Fibroblast of skin of left biceps (primary cell): ENCODE data around the gene ZNF530.

Source experiments
- DNase-seq, 2 experiments: peaks; one replicate each; pipeline ENCODE4 v3.0.0-alpha.2; 2013; ENCODE audit warnings: low read depth in 2 of 2

ZNF530 gene

DNA sequence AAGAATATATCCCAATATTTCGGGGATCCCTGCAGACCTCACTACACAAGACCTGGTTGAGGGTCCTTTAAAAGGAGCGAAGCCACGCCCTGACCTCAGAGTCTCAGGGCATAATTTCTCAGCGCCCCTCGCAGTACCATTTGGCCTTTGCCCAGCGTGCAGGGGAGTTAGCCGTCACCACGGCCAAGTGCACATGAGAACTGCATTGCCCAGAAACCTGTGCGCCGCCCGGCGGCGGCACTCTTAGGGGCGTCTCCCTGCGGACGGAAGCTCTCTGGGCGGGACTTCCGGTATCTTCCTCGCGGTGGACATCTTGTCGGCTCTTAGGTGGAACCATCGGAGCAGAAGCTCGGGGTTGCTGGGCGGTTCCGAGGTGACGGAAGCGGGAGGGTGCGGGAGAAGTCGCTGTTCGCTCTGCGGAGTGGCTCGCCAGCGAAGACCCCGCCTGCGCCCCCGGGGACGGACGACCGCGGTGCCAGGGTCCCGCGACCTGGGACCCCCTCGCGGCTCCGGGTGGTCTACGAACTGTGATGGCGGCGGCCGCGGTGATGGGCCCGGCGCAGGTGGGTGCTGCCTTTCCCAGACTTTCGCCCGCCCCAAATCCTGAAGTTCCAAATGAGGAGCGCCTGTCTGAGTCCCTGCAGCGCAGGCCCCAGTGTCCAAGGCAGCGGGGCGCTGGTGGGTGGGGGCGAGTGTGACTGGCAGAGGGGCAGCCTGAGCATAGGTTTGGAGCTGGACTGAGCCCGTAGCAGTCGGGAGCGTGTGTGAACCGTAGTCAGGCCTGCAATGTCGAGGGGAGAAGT, 14.5 kb downstream of the ZNF530 start, which contains the start of gene ZNF134:
ZNF134 (plus strand) TSS at position 302 of the 803 bp plus-strand sequence. CDS start 5,227 bp downstream, outside the sequence.
- peak; percentile 56 to 68 for DNase-seq

DNA sequence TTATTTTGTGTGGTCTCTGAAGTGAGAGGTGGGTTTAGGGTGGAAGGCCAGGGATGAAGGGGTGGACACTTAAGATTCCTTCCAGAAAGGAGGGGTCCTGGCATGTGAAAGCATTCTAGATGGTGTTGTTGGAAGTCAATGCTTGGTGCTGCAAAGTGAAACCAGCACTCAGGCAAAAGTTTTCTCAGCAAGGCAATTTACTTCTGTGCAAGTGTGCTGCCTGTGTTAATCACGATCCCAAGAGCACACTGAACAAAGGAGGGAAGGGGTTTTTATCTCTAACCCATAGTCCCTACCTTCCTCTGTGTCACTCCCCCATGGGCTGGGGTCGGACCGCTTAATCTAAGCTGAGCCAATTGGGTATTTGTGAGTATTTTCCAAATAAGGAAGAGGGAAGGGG, 15.7 kb downstream of the ZNF530 start:
- no peak for DNase-seq

DNA sequence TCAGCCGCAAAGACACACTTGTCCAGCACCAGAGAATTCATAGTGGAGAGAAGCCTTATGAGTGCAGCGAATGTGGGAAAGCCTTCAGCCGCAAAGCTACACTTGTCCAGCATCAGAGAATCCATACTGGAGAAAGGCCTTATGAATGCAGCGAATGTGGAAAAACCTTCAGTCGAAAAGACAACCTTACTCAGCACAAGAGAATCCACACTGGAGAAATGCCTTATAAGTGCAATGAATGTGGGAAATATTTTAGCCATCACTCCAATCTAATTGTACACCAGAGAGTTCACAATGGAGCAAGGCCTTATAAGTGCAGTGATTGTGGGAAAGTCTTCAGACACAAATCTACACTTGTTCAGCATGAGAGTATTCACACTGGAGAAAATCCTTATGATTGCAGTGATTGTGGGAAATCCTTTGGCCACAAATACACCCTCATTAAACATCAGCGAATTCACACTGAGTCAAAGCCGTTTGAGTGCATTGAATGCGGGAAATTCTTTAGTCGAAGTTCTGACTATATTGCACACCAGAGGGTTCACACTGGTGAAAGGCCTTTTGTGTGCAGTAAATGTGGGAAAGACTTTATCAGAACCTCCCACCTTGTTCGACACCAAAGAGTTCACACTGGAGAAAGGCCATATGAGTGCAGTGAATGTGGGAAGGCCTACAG, 21.1 kb downstream of the ZNF530 start:
- no peak for DNase-seq

DNA sequence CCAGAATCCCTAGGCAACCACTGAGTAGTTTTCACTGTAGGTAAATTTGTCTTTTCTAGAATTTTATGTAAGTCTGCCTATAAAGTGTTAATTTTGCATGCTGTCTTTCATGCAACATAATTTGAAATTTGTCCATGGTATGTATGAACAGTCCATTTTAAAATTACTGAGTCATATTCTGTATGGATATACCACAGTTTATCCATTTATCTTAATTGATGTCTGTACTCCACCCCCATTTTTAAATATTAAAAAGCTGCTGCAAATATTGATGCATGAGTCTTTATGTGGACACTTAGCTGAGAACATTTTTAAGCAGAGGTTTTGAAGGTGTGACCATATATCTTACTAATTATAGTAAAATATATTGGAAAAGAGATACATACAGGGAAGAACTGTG, 23.4 kb downstream of the ZNF530 start:
- DNase-seq: no peak

DNA sequence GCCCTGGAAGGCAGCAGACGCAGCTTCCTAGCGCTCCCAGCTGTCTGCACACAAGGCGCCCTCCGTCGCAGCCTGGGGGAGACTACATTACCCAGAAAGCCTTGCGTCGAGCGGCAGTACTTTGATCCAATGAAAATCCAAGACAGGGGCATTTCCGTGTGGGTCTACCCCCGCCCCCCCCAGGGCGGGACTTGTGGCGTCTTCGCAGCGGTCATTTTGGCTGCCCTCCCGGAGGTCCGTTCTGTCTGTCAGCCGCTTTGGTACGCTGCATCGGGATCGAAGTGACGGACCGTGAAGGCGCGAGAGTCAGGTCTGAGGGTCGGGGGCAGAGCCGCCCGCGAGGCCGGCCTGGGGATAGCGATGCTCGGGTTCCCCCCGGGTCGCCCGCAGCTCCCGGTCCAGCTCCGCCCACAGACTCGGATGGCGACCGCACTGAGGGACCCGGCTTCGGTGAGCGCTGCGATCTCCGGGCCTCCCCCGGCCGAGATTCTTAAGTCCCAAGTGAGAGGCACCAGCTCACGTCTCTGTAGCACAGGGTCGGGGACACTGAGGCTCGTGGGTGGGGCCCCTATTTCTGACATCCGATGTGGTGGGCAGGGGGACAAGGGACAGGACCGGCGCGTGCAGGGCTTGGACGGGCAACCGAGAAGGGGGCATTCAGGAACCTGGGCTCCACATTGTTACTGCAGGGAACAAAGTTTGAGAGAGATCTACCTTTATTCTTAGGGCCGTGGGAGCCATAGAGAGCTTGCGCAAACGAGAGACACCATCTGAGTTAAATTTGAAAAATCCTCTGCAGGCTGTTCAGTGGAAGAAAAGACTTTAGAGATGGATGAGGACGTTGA, 33.5 kb downstream of the ZNF530 start, which contains the start of gene ZNF211:
ZNF211 (plus strand) TSS at position 182 of the 845 bp plus-strand sequence; CDS start at position 361, 179 bp downstream.
- peak; percentile 80 to 81 for DNase-seq

DNA sequence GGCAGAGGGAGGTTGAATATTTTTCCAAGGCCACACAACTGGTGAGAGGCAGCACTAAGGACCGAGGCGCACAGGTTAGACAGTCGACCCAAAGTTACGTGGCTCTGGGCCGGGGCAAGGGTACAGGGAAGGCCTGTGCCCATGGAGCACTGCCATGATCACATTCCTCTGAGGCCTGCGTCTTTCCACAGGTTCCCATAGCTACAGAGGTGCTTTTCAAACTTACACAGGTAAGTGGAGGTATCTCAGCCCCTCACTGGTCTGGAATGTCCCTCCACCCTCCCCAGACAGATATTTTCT, 34.1 kb downstream of the ZNF530 start:
- DNase-seq: no peak

DNA sequence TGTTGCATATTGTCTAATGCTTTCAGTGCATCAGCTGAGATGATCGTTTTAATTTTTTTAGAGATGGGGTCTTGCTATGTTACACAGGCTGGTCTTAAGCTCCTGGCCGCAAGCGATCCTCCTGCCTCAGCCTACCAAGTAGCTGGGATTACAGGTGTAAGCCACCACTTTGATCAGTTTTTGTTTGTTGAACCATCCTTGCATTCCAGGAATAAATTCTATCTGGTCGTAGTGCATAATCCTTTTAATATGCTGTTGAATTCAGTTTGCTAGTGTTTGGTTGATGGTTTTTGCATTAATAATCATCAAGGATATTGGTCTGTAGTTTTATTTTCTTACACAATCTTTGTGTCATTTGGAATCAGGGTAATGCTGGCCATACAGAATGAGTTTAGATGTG, 37.7 kb downstream of the ZNF530 start:
- no peak for DNase-seq

DNA sequence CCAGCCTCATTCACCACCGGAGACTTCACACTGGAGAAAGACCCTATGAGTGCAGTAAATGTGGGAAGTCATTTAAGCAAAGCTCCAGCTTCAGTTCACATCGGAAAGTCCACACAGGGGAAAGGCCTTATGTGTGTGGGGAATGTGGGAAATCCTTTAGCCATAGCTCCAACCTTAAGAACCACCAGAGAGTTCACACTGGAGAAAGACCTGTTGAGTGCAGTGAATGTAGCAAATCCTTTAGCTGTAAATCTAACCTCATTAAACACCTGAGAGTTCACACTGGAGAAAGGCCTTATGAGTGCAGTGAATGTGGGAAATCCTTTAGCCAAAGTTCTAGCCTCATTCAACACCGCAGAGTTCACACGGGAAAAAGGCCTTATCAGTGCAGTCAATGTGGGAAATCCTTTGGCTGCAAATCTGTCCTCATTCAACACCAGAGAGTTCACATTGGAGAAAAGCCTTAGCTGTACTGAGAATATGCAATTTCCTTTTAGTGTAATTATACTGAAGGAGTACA, 42.1 kb downstream of the ZNF530 start:
- DNase-seq: no peak

DNA sequence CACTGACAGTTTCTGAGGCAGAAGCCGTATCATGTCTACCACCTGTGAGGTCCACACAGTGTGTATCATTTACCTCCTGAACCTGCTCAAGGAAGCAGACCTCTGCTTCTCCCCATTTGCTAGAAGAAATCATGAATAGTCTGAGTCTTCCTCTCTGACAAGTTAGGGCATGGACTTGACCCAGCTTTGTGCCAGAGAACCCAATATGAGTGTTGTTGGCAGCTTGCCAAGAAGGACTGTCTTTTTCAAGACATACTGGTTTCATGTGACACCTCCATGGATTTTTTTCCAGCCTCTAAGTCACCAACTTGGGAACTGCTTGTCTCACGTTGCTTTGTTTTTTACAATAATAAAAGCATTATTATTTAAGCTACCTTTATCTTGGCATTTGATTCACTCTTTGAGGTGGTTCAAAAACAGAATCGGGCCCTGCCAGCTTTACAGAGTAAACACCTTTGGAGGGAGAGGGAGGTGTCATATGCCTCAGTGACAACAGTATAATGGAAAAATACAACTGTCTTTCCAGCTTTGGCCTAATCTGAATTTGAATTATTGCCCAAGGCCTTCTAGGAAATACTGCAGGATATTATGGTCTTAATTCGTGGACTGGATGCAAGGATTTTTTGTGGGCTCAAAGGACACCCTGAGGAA, 42.8 kb downstream of the ZNF530 start:
- DNase-seq: no peak

DNA sequence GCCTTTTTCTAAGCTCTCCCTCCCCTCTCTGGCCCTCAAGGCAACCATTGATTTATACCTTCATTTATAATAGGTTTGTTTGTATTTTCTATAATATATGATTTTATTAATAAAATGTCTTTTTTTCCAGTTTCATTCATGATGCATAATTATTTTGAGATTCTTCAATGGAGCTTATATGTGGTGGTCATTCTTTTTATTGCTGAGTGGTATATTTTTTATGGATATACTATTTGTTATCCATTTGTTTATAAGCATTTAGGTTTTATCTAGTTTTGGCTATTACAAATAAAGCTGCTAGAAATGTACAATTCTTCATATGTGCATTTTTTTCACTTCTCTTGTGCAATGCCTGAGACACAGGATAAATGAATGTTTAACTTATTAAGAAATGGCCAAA, 44.0 kb downstream of the ZNF530 start:
- DNase-seq: no peak

DNA sequence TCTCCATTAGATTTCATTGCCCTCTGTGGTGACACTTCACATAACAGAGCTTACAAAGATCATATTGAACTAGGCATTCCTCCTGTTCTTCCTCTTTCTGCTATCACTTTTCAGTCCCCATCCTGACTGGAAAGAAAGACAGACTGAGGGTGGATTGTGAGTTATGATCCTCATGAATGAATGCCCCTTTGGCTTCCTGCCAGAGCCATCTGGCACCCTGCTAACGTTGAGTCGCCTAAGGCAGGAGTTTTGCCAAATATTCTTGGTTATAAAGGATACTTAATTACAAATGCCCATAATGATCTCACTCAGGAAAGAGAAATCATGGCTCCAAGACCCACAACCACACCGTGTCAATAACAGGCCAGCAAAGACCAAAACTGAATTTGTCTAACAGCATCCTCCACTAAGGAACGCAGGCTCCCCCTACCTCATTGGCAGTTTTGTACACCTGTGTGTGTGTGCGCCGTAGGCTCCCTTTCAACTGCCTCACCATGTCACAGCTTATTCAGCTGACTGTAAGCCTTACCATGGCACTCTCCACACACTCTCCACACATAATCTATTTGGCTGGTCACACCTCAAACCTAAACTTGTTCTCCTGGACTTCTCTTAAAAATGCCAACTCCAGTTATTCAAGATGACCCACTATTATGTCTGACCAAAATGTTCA, 48.8 kb downstream of the ZNF530 start:
- DNase-seq: no peak

DNA sequence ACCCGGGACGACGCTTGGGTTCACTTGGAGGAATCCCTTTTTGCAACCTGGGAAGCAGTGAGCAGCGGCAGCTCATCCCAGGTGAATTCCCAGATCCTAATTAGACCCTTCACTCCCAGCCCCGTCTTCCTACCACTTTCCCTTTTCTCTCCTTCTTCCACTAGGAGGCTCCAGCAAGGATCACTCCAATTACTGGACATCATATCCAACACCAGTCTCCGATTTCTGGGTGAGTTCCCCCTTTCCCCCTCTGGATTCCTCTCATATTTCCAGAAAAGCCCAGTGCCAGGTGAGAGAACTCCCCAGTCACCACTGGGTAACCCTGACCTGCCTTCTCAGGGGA, 51.9 kb downstream of the ZNF530 start:
- no peak for DNase-seq

DNA sequence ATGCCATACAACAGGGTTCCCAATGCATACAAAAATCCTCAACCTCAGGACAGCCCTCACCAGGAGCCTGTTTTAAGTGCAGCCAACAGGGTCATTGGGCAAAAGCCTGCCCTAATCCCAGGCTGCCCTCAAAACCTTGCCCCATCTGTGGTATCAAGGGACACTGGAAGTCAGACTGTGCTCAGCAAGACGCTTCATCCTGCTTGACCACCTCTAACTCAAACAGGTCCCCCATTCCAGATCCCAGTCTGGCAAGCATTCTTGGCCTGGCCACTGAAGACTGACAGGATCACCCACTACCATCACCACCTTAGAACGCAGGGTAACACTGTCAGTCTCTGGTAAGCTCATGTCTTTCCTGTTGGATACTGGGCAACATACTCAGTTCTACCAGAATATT, 54.0 kb downstream of the ZNF530 start:
- DNase-seq: no peak

DNA sequence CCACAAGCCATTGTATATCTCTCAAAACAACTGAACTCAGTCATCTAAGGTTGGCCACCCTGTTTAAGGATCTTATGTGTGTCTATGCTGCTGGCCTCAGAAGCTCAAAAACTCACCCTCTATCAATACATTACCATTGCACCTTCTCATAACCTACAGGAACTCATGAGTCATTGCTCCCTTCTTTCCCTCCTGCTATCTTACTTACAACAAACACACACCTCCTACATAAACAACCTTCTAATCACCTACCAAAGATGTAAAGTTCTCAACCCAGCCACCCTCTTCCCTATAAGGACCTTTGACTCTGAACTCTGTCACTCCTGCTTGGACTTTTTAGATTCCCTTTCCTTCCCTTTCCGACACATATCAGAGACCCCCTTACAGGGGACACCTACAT, 55.8 kb downstream of the ZNF530 start:
- no peak for DNase-seq

DNA sequence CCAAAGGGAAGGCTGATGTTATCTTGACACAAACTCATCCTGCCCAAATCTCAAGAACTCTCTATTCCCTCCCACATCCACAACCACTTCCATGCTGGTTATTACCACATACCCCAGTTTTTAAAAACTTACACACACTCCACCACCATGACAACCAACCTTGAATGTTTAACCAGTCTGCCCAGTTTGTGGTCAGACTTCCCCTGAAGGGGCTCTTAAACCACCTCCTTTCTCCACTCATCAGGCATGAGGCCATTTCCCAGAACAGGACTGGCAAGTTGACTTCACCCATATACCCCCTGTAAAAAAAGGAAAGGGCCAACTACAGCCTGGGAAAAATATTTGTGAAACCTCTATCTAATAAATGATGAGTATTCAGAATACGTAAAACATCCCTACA, 56.7 kb downstream of the ZNF530 start:
- no peak for DNase-seq
